Measurements from ENCODE around the gene NCAPH2. TPM values are rescaled to one million over a fixed set of nuclear protein-coding genes. Genes with fewer than 3 reads are reported as not detected.

NCAPH2 gene
- polyA plus RNA-seq, 3 donors: 12.5 to 23.6 (median 18.1) TPM

GRCh38 chr22:50572965-50573364, 64.9 kb downstream of the NCAPH2 start:
- H3K4me2 ChIP-seq (replicated peaks; ENCODE audit: extremely low read depth, low read length, poor library complexity, severe bottlenecking): no peak overlapping the region
- H2AFZ ChIP-seq (ENCODE audit: insufficient read depth, low read depth, low read length, poor library complexity, severe bottlenecking): no peak overlapping the region
- no peak for DNase-seq
- no peak overlapping the region for H3K9ac ChIP-seq (ENCODE audit: insufficient read depth, low read length, poor library complexity, severe bottlenecking)
- no peak overlapping the region for H3K27ac ChIP-seq (ENCODE audit: low read depth in 1 of 2, low read length in 2 of 2)
- peaks cover 31 to 70% of the 10 kb centered on the region in 2 donors for H3K36me3 ChIP-seq (replicated peaks in 1 of 2; ENCODE audit: control insufficient read depth in 1 of 2, insufficient read depth in 2 of 2, low read length in 2 of 2)
- no peaks in the 10 kb centered on the region for H4K20me1 ChIP-seq (ENCODE audit: insufficient read depth, low read length)
- H3K4me1 ChIP-seq (ENCODE audit: control insufficient read depth in 1 of 2, insufficient read depth in 2 of 2, low read length in 2 of 2): peaks cover 6 to 7% of the 10 kb centered on the region in 2 donors
- H3K27me3 Mint-ChIP-seq (ENCODE audit: low read depth in 3 of 3): peaks cover 0 to 7% (median 4%) of the 10 kb centered on the region in 3 donors
- WGBS (ENCODE audit: insufficient coverage): 100% methylated on average over 5 of the region's 11 CpGs
- TF ChIP-seq CTCF (IDR thresholded peaks at IDR 0.05): no peak
- peaks cover 46 to 80% of the 10 kb centered on the region in 2 donors for H3K36me3 Mint-ChIP-seq
- peaks cover 8% of the 10 kb centered on the region for H3K4me1 Mint-ChIP-seq
- H3K4me3 ChIP-seq (replicated peaks in 1 of 3; ENCODE audit: low read depth in 2 of 3, low read length in 3 of 3): no peak overlapping the region
- H3K79me2 ChIP-seq (ENCODE audit: insufficient read depth, low read length): no peaks in the 10 kb centered on the region
- H3K9me3 Mint-ChIP-seq: no peaks in the 10 kb centered on the region
- no peaks in the 10 kb centered on the region for H3K27me3 ChIP-seq (ENCODE audit: control insufficient read depth in 2 of 2, insufficient read depth in 2 of 2, low read length in 2 of 2)
- no peak overlapping the region for H3K27ac Mint-ChIP-seq
- H3K4me3 Mint-ChIP-seq: no peak overlapping the region
- intact Hi-C loops (cut with micrococcal nuclease): no loop called here
- no peaks in the 10 kb centered on the region for H3K9me3 ChIP-seq (replicated peaks in 1 of 2; ENCODE audit: control insufficient read depth in 1 of 2, insufficient read depth in 1 of 2, low read length in 2 of 2)

GRCh38 chr22:50573491-50574382, 65.7 kb downstream of the NCAPH2 start:
- no peak overlapping the region for H3K4me3 ChIP-seq (replicated peaks in 1 of 3; ENCODE audit: low read depth in 2 of 3, low read length in 3 of 3)
- H3K36me3 ChIP-seq (replicated peaks in 1 of 2; ENCODE audit: control insufficient read depth in 1 of 2, insufficient read depth in 2 of 2, low read length in 2 of 2): peaks cover 27 to 67% of the 10 kb centered on the region in 2 donors
- peaks cover 0 to 11% (median 8%) of the 10 kb centered on the region in 3 donors for H3K27me3 Mint-ChIP-seq (ENCODE audit: low read depth in 3 of 3)

More at GRCh38 chr22:50573491-50574382, 65.7 kb downstream of the NCAPH2 start:
- Histone ChIP-seq H4K20me1 (ENCODE audit: insufficient read depth, low read length) (peaks cover 4% of the 10 kb centered on the region), H3K4me1 (ENCODE audit: control insufficient read depth in 1 of 2, insufficient read depth in 2 of 2, low read length in 2 of 2) (peaks cover 11 to 14% of the 10 kb centered on the region in 2 donors), H3K27ac (ENCODE audit: low read depth in 1 of 2, low read length in 2 of 2) (no peak overlapping the region), H3K9ac (ENCODE audit: insufficient read depth, low read length, poor library complexity, severe bottlenecking) (no peak overlapping the region), H3K27me3 (ENCODE audit: control insufficient read depth in 2 of 2, insufficient read depth in 2 of 2, low read length in 2 of 2) (no peaks in the 10 kb centered on the region), H3K79me2 (ENCODE audit: insufficient read depth, low read length) (no peaks in the 10 kb centered on the region), H3K4me2 (replicated peaks; ENCODE audit: extremely low read depth, low read length, poor library complexity, severe bottlenecking) (no peak overlapping the region), H3K9me3 (replicated peaks in 1 of 2; ENCODE audit: control insufficient read depth in 1 of 2, insufficient read depth in 1 of 2, low read length in 2 of 2) (no peaks in the 10 kb centered on the region), H2AFZ (ENCODE audit: insufficient read depth, low read depth, low read length, poor library complexity, severe bottlenecking) (no peak overlapping the region)
- no peak for DNase-seq
- Mint-ChIP-seq H3K4me1 (peaks cover 13% of the 10 kb centered on the region), H3K9me3 (no peaks in the 10 kb centered on the region), H3K36me3 (peaks cover 46 to 75% of the 10 kb centered on the region in 2 donors), H3K27ac (no peak overlapping the region), H3K4me3 (no peak overlapping the region)
- TF ChIP-seq CTCF (IDR thresholded peaks at IDR 0.05): no peak
- 93% methylated on average over 24 of the region's 26 CpGs for WGBS (ENCODE audit: insufficient coverage)
- intact Hi-C loops (cut with micrococcal nuclease): no loop called here
